Natural killer cell treated with Interleukin-12 subunit alpha and Interleukin-12 subunit beta and Interleukin-15 and Interleukin-18, amount 100 ng/mL, for 72 hours (primary cell): ENCODE data around the gene ARRDC2. TPM values are rescaled to one million over a fixed set of nuclear protein-coding genes. Genes with fewer than 3 reads are reported as not detected.

Source experiments
- total RNA-seq, 2 donors: library from RNA; stranded (reverse); gene quantifications; one replicate each; pipeline ENCODE4 v1.2.3, GENCODE V29; 2022

The ARRDC2 gene
- total RNA-seq, 2 donors from 2014 or later, result 34.0 to 34.8 TPM

Other genes with a start within 250 kb of the ARRDC2 start
- gene B3GNT3, start 213.0 kb upstream of the ARRDC2 start, total RNA-seq, result not detected
- gene INSL3, start 186.7 kb upstream of the ARRDC2 start, total RNA-seq, result 10 to 100 TPM in 1 of 2 donors, 1 to 10 TPM in 1; 9.1 to 12.0 TPM
- gene JAK3, start 160.2 kb upstream of the ARRDC2 start, total RNA-seq, result 100 to 1,000 TPM; 184 to 195 TPM
- 1,000 to 10,000 TPM; 1,379 to 1,604 TPM for gene RPL18A, start 148.3 kb upstream of the ARRDC2 start, total RNA-seq
- gene SLC5A5, start 136.2 kb upstream of the ARRDC2 start, total RNA-seq, result under 1 TPM; 0.57 to 0.89 TPM
- gene CCDC124, start 75.2 kb upstream of the ARRDC2 start, total RNA-seq, result 10 to 100 TPM; 70.4 to 92.8 TPM
- 1 to 10 TPM; 1.0 to 1.3 TPM for gene KCNN1, start 41.1 kb upstream of the ARRDC2 start, total RNA-seq
- gene IL12RB1, start 78.8 kb downstream of the ARRDC2 start, total RNA-seq, result 100 to 1,000 TPM; 109 to 124 TPM
- gene MAST3, start 89.6 kb downstream of the ARRDC2 start, total RNA-seq, result 10 to 100 TPM; 30.3 to 31.4 TPM
- gene PIK3R2, start 145.0 kb downstream of the ARRDC2 start, total RNA-seq, result 10 to 100 TPM; 12.6 to 20.1 TPM
- gene IFI30, start 165.6 kb downstream of the ARRDC2 start, total RNA-seq, result 100 to 1,000 TPM in 1 of 2 donors, 10 to 100 TPM in 1; 76.2 to 139 TPM
- 10 to 100 TPM; 17.4 to 34.2 TPM for gene MPV17L2, start 185.0 kb downstream of the ARRDC2 start, total RNA-seq
- 1 to 10 TPM; 3.9 to 5.1 TPM for gene RAB3A, start 195.9 kb downstream of the ARRDC2 start, total RNA-seq
- gene PDE4C, start 218.3 kb downstream of the ARRDC2 start, total RNA-seq, result 1 to 10 TPM in 1 of 2 donors, under 1 TPM in 1; 0.22 to 1.4 TPM